ENCODE results near the gene PHACTR1. TPM values are rescaled to one million over a fixed set of nuclear protein-coding genes. Genes with fewer than 3 reads are reported as not detected.

Gene PHACTR1
- total RNA-seq, 1 donor from 2014 or later = 3.9 TPM

- DNase-seq (ENCODE audit: low read depth) = no peak
Observed at GRCh38 chr6:13071550-13072345, 355.2 kb downstream of the PHACTR1 start.

DNA sequence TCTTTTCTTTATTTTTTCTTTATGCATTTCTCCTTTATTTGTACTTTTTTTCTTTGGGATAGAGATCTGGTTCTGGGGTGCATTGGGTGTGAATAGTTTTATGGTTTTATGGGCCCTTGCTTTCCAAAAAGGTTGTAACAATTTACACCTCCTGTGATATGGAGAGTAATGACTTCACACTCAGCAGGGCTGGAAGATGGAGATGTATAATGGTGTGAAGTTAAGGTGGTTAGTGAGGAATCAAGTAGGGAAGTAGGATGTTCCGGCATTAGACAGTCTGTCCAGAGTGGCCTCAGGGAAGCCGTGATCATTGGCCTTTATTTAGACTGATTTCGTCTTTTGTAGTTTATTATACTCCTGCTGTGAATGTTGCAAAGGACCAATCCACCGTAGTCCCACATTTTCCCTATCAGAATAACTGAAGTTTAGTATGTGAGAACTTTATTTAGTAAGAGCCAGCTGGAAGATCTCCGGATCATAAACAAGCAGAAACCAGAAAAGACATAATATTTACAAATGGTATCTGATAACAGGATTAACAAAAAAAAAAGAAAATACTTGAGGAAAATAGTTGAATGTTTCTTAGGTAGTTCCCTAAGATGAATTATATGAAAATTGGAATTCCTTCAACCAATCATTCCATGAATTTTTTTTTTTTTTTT, 356.2 kb downstream of the PHACTR1 start:
- DNase-seq (ENCODE audit: low read depth) = no peak

DNA sequence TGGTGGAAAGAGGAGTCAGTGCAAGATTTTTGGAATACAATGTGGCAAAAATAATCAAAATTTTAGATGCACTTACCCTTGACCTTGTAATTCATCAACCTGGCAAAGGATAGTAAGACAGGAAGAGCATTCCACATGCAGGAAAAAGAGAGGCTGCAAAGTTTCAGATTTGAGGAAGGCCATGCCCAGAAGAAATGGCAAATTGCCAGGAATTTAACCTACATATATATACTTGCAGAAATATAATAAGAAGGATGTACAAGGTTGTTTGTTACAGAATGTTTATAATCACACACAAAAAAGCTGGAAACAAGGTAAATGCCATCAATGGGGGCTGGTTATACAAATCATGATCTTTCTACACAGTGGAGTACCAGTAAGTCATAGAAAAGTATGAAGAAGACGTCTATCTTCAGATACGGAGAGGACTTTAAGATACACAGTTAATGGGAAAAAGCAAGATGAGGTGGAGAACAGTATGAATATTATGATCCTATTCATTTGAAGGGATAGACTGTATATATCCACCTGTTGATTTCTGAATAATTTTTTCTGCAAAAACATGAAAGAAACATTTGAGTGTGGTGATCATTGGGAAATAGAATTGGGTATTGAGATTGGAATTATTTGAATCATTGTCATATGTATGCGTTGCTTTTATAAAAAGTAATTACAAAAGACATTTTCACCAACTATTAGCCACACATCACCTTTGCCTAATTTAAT, 358.0 kb downstream of the PHACTR1 start:
- DNase-seq (ENCODE audit: low read depth) = no peak

DNA sequence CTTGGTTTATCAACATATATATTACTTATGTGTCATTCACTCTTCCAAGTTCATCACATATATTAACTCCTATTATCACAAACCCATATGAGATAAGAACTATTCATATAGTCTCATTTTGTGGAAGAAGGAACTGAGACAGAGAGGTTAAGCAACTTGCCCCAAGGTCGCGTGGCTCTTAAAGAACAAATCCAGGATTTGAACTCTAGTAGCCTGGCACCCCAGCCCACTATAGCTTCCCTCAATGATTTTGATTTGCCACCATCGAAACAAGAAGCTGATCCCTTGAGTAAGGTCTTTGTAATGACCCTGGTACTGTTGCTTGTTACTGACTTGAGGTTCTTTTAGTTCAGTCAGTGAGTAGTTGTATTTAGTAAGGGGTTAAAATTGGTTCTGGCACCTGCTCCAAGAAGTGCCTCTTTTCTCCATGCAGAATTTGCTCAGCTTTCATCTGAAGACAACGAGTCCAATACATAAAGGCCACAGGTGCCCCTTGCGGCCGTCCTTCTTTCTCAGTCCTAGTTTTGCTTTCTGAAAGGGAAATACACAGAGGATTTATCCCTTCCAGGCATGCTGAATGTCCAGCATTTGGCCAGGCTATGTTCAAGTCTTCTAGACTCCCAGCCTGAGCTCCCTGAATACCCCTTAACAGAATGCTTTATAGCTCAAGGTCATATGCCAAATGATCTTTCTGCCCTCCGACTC, 358.7 kb downstream of the PHACTR1 start:
- no peak for DNase-seq (ENCODE audit: low read depth)

GRCh38 chr6:13076575-13076974, 360.0 kb downstream of the PHACTR1 start:
- DNase-seq (ENCODE audit: low read depth) = no peak

DNA sequence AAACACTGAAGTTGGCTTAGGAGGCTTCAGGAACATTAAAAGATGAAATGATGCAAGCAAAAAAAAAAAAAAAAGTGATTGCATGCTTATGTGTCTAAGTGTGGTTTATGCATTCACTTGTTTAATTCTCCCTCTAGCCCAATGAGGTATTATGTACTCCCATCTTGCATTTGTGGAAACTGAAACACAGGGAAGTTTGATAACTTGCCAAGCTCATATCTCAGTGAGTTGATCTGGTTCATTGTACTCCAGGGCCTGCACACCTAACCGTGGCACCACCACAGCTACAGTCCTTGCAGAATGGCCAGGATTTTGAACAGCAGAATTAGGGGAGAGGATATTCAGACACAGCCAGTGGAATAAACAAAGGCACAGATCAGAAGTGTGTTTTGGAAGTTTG, 360.6 kb downstream of the PHACTR1 start:
- no peak for DNase-seq (ENCODE audit: low read depth)

GRCh38 chr6:13079096-13079723, 362.6 kb downstream of the PHACTR1 start:
- no peak for DNase-seq (ENCODE audit: low read depth)

- DNase-seq (ENCODE audit: low read depth) = no peak
Observed at GRCh38 chr6:13080462-13081188, 364.1 kb downstream of the PHACTR1 start.

DNA sequence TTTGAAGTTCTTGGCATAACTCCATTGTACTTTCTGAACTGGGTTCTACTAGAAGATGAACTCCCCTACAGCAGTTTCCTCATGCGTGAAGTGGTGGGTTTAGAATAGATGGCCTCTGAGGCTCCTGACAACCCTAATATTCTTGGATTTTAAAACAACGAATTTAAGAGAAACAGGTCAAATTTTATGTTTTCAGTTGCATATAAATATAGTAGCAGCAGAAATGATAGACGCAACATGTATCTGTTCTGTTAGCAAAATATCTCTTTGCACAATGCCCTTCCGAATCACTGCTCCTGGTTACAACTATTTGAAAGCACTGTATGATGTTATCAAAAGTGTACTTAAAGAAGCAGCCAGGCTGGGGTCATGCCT, 364.6 kb downstream of the PHACTR1 start:
- no peak for DNase-seq (ENCODE audit: low read depth)

DNA sequence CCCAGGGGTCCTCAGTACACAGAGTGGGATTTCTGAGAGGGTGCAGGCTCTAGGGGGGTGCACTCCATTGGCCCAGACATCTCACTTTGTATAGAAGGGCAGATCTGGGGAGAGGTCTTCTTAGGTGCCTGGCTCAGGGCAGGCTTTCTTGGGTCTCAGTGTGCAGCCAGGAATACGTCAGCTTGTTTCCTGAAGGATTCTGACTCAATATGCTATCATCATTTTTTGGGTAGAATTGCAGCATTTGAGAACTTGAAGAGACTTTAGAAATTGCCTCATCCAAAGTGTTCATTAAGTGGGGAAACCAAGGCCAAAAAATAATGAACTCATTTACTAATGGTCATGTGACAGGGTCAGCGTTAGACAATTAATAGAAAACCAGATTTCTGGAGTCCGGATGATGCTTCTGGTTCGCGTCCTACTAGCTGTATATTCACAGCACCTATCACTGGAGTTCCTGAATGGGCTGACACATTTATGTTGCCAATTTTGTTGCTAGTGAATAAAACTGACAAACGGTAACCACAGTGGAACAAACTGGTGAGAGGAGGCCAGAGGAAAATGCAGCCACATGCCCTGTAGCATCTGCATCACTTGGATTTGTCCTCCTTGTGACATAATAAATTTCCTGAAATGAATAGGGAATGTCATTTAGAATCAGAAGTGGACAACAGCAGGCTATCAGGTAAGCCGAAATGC, 372.9 kb downstream of the PHACTR1 start:
- DNase-seq (ENCODE audit: low read depth) = no peak

- no peak for DNase-seq (ENCODE audit: low read depth)
Observed at GRCh38 chr6:13091192-13091591, 374.6 kb downstream of the PHACTR1 start.

- no peak for DNase-seq (ENCODE audit: low read depth)
Observed at GRCh38 chr6:13094781-13095425, 378.3 kb downstream of the PHACTR1 start.

GRCh38 chr6:13096084-13096483, 379.5 kb downstream of the PHACTR1 start:
- no peak for DNase-seq (ENCODE audit: low read depth)

DNA sequence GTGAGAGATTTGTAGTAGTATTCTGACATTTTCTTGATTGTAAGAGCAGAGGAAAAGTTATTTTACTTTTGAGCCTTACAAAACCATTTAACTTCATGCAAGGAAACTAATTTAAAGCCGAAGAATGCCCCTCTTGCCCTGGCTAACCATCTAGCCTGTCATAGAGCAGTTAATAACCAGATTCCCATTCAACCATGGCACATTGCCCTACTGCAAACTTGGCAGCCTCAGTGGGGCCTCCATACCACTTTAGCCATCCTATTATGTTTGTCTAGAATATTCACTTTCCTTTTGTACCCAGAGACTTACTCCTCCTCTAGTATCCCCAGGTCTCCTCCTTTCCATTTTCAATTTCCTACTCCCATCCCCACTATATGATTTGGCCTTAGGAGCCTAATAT, 380.9 kb downstream of the PHACTR1 start:
- no peak for DNase-seq (ENCODE audit: low read depth)

DNA sequence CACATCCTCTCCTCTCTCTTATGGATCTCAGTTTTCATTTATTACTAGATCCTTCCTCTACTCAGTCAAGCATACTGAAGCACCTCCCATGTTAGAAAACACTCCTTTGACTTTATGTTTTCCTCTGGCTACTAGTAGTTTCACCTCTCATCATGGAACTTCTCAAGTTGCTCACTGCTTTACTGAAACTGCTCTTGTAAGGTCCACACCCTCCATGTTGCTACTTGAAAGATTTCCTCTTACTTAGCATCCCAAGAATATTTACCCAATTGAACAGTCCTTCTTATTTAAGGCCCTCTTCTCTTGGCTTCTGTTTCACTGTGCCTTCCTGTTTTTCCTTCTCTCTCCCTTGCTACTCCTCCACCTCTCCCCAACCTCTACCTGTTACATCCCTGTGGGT, 381.4 kb downstream of the PHACTR1 start:
- DNase-seq (ENCODE audit: low read depth) = no peak

DNA sequence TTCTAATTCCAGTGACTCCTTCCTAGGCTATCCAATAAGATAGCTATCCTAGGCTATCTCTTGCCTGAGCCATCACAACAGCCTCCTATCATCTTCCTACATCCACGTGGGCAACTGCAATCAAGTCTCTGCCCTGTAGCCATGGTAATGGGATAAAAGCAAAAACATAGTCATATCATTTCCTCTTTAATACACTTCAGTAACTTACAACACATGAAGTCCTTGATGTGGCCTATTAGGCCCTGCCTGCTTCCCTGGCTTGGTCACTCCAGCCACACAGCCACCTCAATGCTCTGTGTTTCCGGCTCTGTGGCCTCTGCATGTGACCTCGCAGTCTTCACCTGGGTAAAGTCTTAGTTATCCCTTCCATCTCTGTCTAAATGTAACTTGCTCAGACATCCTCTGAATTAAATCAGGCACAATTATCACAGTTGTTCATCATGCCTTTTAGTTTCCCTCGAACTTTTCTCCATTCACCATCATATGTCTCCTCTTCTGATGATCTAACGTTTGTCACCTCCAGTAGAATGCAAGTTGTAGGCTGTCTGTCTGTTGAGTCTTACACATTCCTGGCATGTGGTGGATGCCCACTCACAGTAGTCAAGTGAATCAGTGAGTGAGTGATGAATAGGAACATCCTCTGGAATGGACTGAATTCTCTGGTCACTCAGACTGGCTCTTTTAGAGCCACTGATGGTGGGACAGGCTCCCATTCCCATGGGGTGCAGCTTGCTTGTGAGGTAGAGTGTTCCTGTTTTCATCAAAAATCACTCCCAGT, 382.4 kb downstream of the PHACTR1 start:
- DNase-seq (ENCODE audit: low read depth) = no peak

DNA sequence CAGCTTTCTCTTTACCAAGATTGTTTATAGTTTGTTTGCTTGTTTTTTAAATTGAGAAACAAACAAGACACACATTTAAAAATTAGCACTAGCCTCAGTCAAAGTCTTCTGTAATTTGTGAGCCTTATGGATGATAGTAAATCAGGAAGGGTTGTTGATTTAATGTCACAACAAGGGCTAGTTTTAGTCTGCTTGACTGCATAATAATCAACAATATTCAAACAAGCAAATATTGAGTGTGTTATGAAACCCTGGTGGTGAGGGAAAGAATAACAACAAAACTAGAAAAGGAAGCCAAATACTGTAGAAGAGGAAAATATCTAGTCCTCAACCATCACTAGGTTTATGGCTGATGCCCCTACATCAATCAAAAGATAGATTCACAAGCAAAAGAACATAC, 383.2 kb downstream of the PHACTR1 start:
- DNase-seq (ENCODE audit: low read depth) = no peak

DNA sequence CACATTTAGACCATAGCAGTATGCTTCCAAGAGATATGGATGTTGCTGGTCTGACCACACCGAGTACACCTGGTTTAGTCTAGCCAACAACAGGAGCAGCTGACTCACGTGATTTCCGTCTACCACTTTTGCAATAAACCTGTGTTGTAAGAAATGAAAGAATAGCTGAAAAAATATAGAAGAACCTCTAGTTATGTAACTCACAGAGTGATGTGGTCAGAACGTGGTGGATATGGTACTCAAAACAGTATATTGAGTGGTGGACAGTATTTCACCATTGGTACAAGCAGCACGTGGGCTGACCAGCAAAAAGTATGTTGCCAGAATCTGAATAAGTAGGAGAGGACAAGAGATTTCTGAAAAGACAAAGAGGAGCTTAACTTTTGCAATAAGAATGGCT, 384.8 kb downstream of the PHACTR1 start:
- no peak for DNase-seq (ENCODE audit: low read depth)

- DNase-seq (ENCODE audit: low read depth) = peak; percentile 58
Observed at GRCh38 chr6:13101985-13102384, 385.4 kb downstream of the PHACTR1 start.
